Loucy (cell line): ENCODE measurements around the gene NRSN1.

Source experiments
- H2AFZ ChIP-seq: fragments of 200-600 bp; sonication (generic); 2 replicates; pipeline ENCODE4 v1.6.0; 2016; ENCODE audit warnings: antibody characterized with exemption, mild to moderate bottlenecking, low read length, moderate library complexity
- H3F3A ChIP-seq: fragments of 200-600 bp; 2 replicates; pipeline ENCODE4 v1.6.0; 2016; ENCODE audit warnings: antibody characterized with exemption, low read depth, mild to moderate bottlenecking
- H3K27me3 ChIP-seq: fragments of 200-600 bp; sonication (generic); 2 replicates; pipeline ENCODE4 v1.6.1; 2014; ENCODE audit warnings: low read length, mild to moderate bottlenecking; ENCODE audit not compliant: insufficient read depth, poor library complexity, severe bottlenecking
- H3K36me3 ChIP-seq: fragments of 200-600 bp; sonication (generic); 2 replicates; pipeline ENCODE4 v1.6.1; 2016; ENCODE audit warnings: low read length; ENCODE audit not compliant: insufficient read depth
- H3K4me1 ChIP-seq: fragments of 200-600 bp; sonication (generic); 2 replicates; pipeline ENCODE4 v1.5.1; 2014; ENCODE audit warnings: low read length, mild to moderate bottlenecking; ENCODE audit not compliant: insufficient read depth, poor library complexity, severe bottlenecking
- H3K4me2 ChIP-seq: fragments of 200-600 bp; sonication (generic); 2 replicates; pipeline ENCODE4 v1.6.0; 2014; ENCODE audit warnings: antibody characterized with exemption, low read length, low read depth, mild to moderate bottlenecking; ENCODE audit not compliant: poor library complexity, severe bottlenecking
- H3K4me3 ChIP-seq: fragments of 200-600 bp; sonication (generic); 2 replicates; pipeline ENCODE4 v1.5.1; 2014; ENCODE audit warnings: low read length, mild to moderate bottlenecking, mixed read lengths; ENCODE audit not compliant: poor library complexity, severe bottlenecking
- H3K79me2 ChIP-seq: fragments of 200-600 bp; sonication (generic); 2 replicates; pipeline ENCODE4 v1.6.1; 2014; ENCODE audit warnings: low read length; ENCODE audit not compliant: insufficient read depth
- H3K9ac ChIP-seq: fragments of 200-600 bp; sonication (generic); 2 replicates; pipeline ENCODE4 v1.6.0; 2014; ENCODE audit warnings: mild to moderate bottlenecking, low read depth, low read length, moderate library complexity; ENCODE audit not compliant: poor library complexity, severe bottlenecking
- H3K9me2 ChIP-seq: fragments of 200-600 bp; sonication (generic); replicated peaks from 2 replicates; pipeline ENCODE4 v1.6.1; 2016; ENCODE audit warnings: low read depth, low read length, mixed read lengths
- H3K9me3 ChIP-seq: fragments of 200-600 bp; sonication (generic); 2 replicates; pipeline ENCODE4 v1.6.1; 2014; ENCODE audit warnings: mild to moderate bottlenecking, antibody characterized with exemption, low read length, low read depth; ENCODE audit not compliant: insufficient read depth
- H4K20me1 ChIP-seq: fragments of 200-600 bp; sonication (generic); 2 replicates; pipeline ENCODE4 v1.6.0; 2014; ENCODE audit warnings: antibody characterized with exemption, low read length, mild to moderate bottlenecking; ENCODE audit not compliant: insufficient read depth, poor library complexity, severe bottlenecking
- CTCF ChIP-seq: fragments of 200-600 bp; sonication (generic); conservative IDR thresholded peaks from 2 replicates; pipeline ENCODE4 v1.5.1; 2014; ENCODE audit warnings: mild to moderate bottlenecking, antibody characterized with exemption, low read length
- EZH2phosphoT487 ChIP-seq: fragments of 200-600 bp; IDR thresholded peaks from 2 replicates; pipeline ENCODE4 v1.6.1; 2018; ENCODE audit warnings: antibody characterized with exemption, mild to moderate bottlenecking, moderate library complexity, borderline replicate concordance

The NRSN1 gene

GRCh38 chr6:24080711-24081110 lies 45.3 kb upstream of the NRSN1 start:
- Histone ChIP-seq H3K4me3 (no peak overlapping the region), H3K4me1 (no peaks in the 10 kb centered on the region), H3K36me3 (no peaks in the 10 kb centered on the region), H3K27me3 (no peaks in the 10 kb centered on the region), H2AFZ (no peak overlapping the region), H3K9me2 (no peaks in the 10 kb centered on the region), H3F3A (no peaks in the 10 kb centered on the region), H3K4me2 (no peak overlapping the region), H3K79me2 (no peaks in the 10 kb centered on the region), H3K9ac (no peak overlapping the region), H3K9me3 (no peaks in the 10 kb centered on the region), H4K20me1 (no peaks in the 10 kb centered on the region)
- TF ChIP-seq CTCF, result no peak
- TF ChIP-seq EZH2phosphoT487, result no peak

- Histone ChIP-seq H3K4me2 (no peak overlapping the region), H3K27me3 (no peaks in the 10 kb centered on the region), H3F3A (no peaks in the 10 kb centered on the region), H3K4me3 (no peak overlapping the region), H3K79me2 (no peaks in the 10 kb centered on the region), H3K9me3 (no peaks in the 10 kb centered on the region), H3K4me1 (no peaks in the 10 kb centered on the region), H3K9ac (no peak overlapping the region), H4K20me1 (no peaks in the 10 kb centered on the region), H2AFZ (no peak overlapping the region), H3K9me2 (no peaks in the 10 kb centered on the region), H3K36me3 (no peaks in the 10 kb centered on the region)
- TF ChIP-seq CTCF, result no peak
- TF ChIP-seq EZH2phosphoT487, result no peak
Measured at GRCh38 chr6:24089736-24090135, 36.3 kb upstream of the NRSN1 start.

- no peaks in the 10 kb centered on the region for H3K9me3 ChIP-seq
- H4K20me1 ChIP-seq, result no peaks in the 10 kb centered on the region
- H3K27me3 ChIP-seq, result no peaks in the 10 kb centered on the region
- H3K9me2 ChIP-seq, result no peaks in the 10 kb centered on the region
- no peaks in the 10 kb centered on the region for H3K36me3 ChIP-seq
- no peaks in the 10 kb centered on the region for H3K4me1 ChIP-seq
- H3K4me3 ChIP-seq, result no peak overlapping the region
- TF ChIP-seq CTCF (no peak), EZH2phosphoT487 (no peak)
- no peak overlapping the region for H2AFZ ChIP-seq
- no peaks in the 10 kb centered on the region for H3K79me2 ChIP-seq
- no peaks in the 10 kb centered on the region for H3F3A ChIP-seq
- no peak overlapping the region for H3K4me2 ChIP-seq
- H3K9ac ChIP-seq, result no peak overlapping the region
Measured at GRCh38 chr6:24092407-24092806, 33.6 kb upstream of the NRSN1 start.
